GM23338 (cell line): ENCODE results near the gene MICAL3. TPM values are rescaled to one million over a fixed set of nuclear protein-coding genes. Genes with fewer than 3 reads are reported as not detected.

Experiments
- ATAC-seq: fragments of 200-7000 bp; cut with Tn5 transposase; 3 replicates; pipeline ENCODE4 v1.9.1; 2020
- DNase-seq: peaks from one replicate; pipeline ENCODE4 v3.0.0-alpha.2; 2015; ENCODE audit warnings: low spot score
- H2AFZ ChIP-seq: fragments of 200-600 bp; sonication (generic); 2 replicates; pipeline ENCODE4 v1.8.0; 2016; ENCODE audit warnings: antibody characterized with exemption, mild to moderate bottlenecking, moderate library complexity
- H3F3A ChIP-seq: fragments of 200-600 bp; sonication (generic); replicated peaks from 2 replicates; pipeline ENCODE4 v1.8.0; 2017; ENCODE audit warnings: antibody characterized with exemption, mixed run types, low read depth
- H3K27ac ChIP-seq: fragments of 200-600 bp; sonication (generic); 2 replicates; pipeline ENCODE4 v1.6.1; 2016; ENCODE audit warnings: low read depth
- H3K27me3 ChIP-seq: fragments of 200-600 bp; sonication (generic); 2 replicates; pipeline ENCODE4 v1.8.0; 2016; ENCODE audit warnings: mild to moderate bottlenecking, mixed run types, moderate library complexity; ENCODE audit not compliant: insufficient read depth
- H3K36me3 ChIP-seq: fragments of 200-600 bp; sonication (generic); 2 replicates; pipeline ENCODE4 v1.8.0; 2016; ENCODE audit warnings: mild to moderate bottlenecking; ENCODE audit not compliant: insufficient read depth
- H3K4me1 ChIP-seq: fragments of 200-600 bp; sonication (generic); 2 replicates; pipeline ENCODE4 v1.8.0; 2016; ENCODE audit warnings: mild to moderate bottlenecking, moderate library complexity; ENCODE audit not compliant: insufficient read depth
- H3K4me2 ChIP-seq: fragments of 200-600 bp; sonication (generic); 2 replicates; pipeline ENCODE4 v1.7.1; 2017; ENCODE audit warnings: mixed run types
- H3K4me3 ChIP-seq: fragments of 200-600 bp; sonication (generic); 2 replicates; pipeline ENCODE4 v1.6.1; 2016; ENCODE audit warnings: mixed run types
- H3K79me2 ChIP-seq: fragments of 200-600 bp; sonication (generic); replicated peaks from 2 replicates; pipeline ENCODE4 v1.8.0; 2017; ENCODE audit warnings: mild to moderate bottlenecking; ENCODE audit not compliant: insufficient read depth
- H3K9me2 ChIP-seq: fragments of 200-600 bp; sonication (generic); 2 replicates; pipeline ENCODE4 v1.8.0; 2017; ENCODE audit not compliant: insufficient read depth
- H4K20me1 ChIP-seq: fragments of 200-600 bp; sonication (generic); replicated peaks from 2 replicates; pipeline ENCODE4 v1.8.0; 2017; ENCODE audit warnings: mild to moderate bottlenecking; ENCODE audit not compliant: insufficient read depth
- H3K27ac Mint-ChIP-seq: 2 replicates; pipeline ENCODE4 v1.8.0; 2020; ENCODE audit warnings: inconsistent platforms, mild to moderate bottlenecking, moderate library complexity, mixed read lengths
- H3K27me3 Mint-ChIP-seq: 3 replicates; pipeline ENCODE4 v1.8.0; 2022; ENCODE audit warnings: low read depth, mild to moderate bottlenecking, moderate library complexity, mixed read lengths, inconsistent platforms; ENCODE audit not compliant: insufficient read depth, poor library complexity
- H3K36me3 Mint-ChIP-seq: 3 replicates; pipeline ENCODE4 v1.8.0; 2021; ENCODE audit warnings: low read depth, mild to moderate bottlenecking, inconsistent platforms, moderate library complexity, mixed read lengths
- H3K4me1 Mint-ChIP-seq: 3 replicates; pipeline ENCODE4 v1.8.0; 2020; ENCODE audit warnings: mild to moderate bottlenecking, inconsistent platforms, mixed read lengths
- H3K4me3 Mint-ChIP-seq: 3 replicates; pipeline ENCODE4 v1.8.0; 2021; ENCODE audit warnings: moderate library complexity, mild to moderate bottlenecking, inconsistent platforms, mixed read lengths
- H3K9me3 Mint-ChIP-seq: 3 replicates; pipeline ENCODE4 v1.8.0; 2020; ENCODE audit warnings: moderate library complexity, mild to moderate bottlenecking, inconsistent platforms, mixed read lengths
- CTCF ChIP-seq, 2 experiments: fragments of 200-600 bp in 1 of 2; sonication (generic) in 1 of 2; conservative IDR thresholded peaks; 2 replicates each; pipeline versions ENCODE4 v1.5.1 to v1.6.1; 2016 to 2017; ENCODE audit warnings: antibody characterized with exemption in 2 of 2, low read depth in 2 of 2, mild to moderate bottlenecking in 2 of 2, moderate library complexity in 1 of 2
- ETS1 ChIP-seq: IDR thresholded peaks from 2 replicates; pipeline ENCODE4 v1.6.1; 2016; ENCODE audit warnings: antibody characterized with exemption
- EZH2 ChIP-seq: fragments of 200-600 bp; sonication (generic); IDR thresholded peaks from one replicate; pipeline ENCODE4 v1.8.0; 2017; ENCODE audit warnings: antibody characterized with exemption, mild to moderate bottlenecking, low read depth; ENCODE audit not compliant: unreplicated experiment
- EZH2phosphoT487 ChIP-seq: fragments of 200-600 bp; sonication (generic); IDR thresholded peaks from one replicate; pipeline ENCODE4 v1.8.1; 2018; ENCODE audit warnings: antibody characterized with exemption; ENCODE audit not compliant: unreplicated experiment
- JUNB ChIP-seq: IDR thresholded peaks from one replicate; pipeline ENCODE4 v1.6.1; 2016; ENCODE audit warnings: antibody characterized with exemption; ENCODE audit not compliant: unreplicated experiment
- NANOG ChIP-seq: IDR thresholded peaks from 2 replicates; pipeline ENCODE4 v1.6.1; 2016; ENCODE audit warnings: antibody characterized with exemption, borderline replicate concordance
- REST ChIP-seq: IDR thresholded peaks from one replicate; pipeline ENCODE4 v1.6.1; 2018; ENCODE audit warnings: antibody characterized with exemption; ENCODE audit not compliant: unreplicated experiment
- STAT1 ChIP-seq: IDR thresholded peaks from one replicate; pipeline ENCODE4 v1.6.1; 2016; ENCODE audit warnings: antibody characterized with exemption; ENCODE audit not compliant: unreplicated experiment
- ZNF114 ChIP-seq: fragments of 250-450 bp; sonication (Bioruptor Pico); IDR thresholded peaks from 2 replicates; pipeline ENCODE4 v1.5.0; 2020; ENCODE audit warnings: mild to moderate bottlenecking, moderate library complexity
- ZNF331 ChIP-seq: fragments of 250-450 bp; sonication (Bioruptor Pico); IDR thresholded peaks from 2 replicates; pipeline ENCODE4 v1.5.0; 2020; ENCODE audit warnings: low read depth, mild to moderate bottlenecking, moderate library complexity
- polyA plus RNA-seq: library from polyadenylated mRNA; unstranded; fragments of >200 nt; fragmentation: Nextera tagmentation; extraction: Ambion mirVana; gene quantifications from 2 replicates; pipeline ENCODE4 v1.2.1, GENCODE V29; 2016
- total RNA-seq: library from RNA; depleted of rRNA; stranded (reverse); fragments of >200 nt; shearing (Covaris generic); gene quantifications from 2 replicates; pipeline ENCODE4 v1.2.3, GENCODE V29; 2014

Gene MICAL3
- total and polyA plus RNA-seq, 2 experiments from 2014 or later, result 10.1 to 33.9 TPM

- no peaks in the 10 kb centered on the region for H3K9me3 Mint-ChIP-seq
- H3K4me3 Mint-ChIP-seq, result no peak overlapping the region
- TF ChIP-seq NANOG, result no peak
- TF ChIP-seq STAT1, result no peak
- no peak for TF ChIP-seq CTCF (conservative IDR thresholded peaks at IDR 0.05; ENCODE audit: low read depth in 2 of 2)
- no peak for TF ChIP-seq EZH2phosphoT487
- no peak for TF ChIP-seq ZNF114 (CRISPR knock-in tag)
- no peak for TF ChIP-seq JUNB
- TF ChIP-seq ZNF331, result no peak
- H3K4me1 Mint-ChIP-seq, result peaks cover 3% of the 10 kb centered on the region; the same call in 1 of the 3 replicates
- DNase-seq (no peak), ATAC-seq (no peak)
- Histone ChIP-seq H3K79me2 (no peaks in the 10 kb centered on the region), H3K4me1 (no peaks in the 10 kb centered on the region), H2AFZ (no peak overlapping the region), H3K9me2 (no peaks in the 10 kb centered on the region), H4K20me1 (no peaks in the 10 kb centered on the region), H3K27me3 (no peaks in the 10 kb centered on the region), H3K27ac (no peak overlapping the region), H3K4me2 (no peak overlapping the region), H3F3A (no peaks in the 10 kb centered on the region), H3K36me3 (no peaks in the 10 kb centered on the region), H3K4me3 (no peak overlapping the region)
- no peak overlapping the region for H3K27ac Mint-ChIP-seq
- H3K27me3 Mint-ChIP-seq, result peaks cover 11% of the 10 kb centered on the region
- H3K36me3 Mint-ChIP-seq, result no peaks in the 10 kb centered on the region
Measured at GRCh38 chr22:17796695-17797094, 227.7 kb downstream of the MICAL3 start.

- no peak overlapping the region for H2AFZ ChIP-seq
- DNase-seq (no peak), ATAC-seq (no peak)
- no peak overlapping the region for H3K4me3 Mint-ChIP-seq
- no peaks in the 10 kb centered on the region for H3K36me3 Mint-ChIP-seq
- H3K9me2 ChIP-seq, result no peaks in the 10 kb centered on the region
- no peaks in the 10 kb centered on the region for H4K20me1 ChIP-seq
- H3K27me3 ChIP-seq, result no peaks in the 10 kb centered on the region
- no peaks in the 10 kb centered on the region for H3K36me3 ChIP-seq
- H3K79me2 ChIP-seq, result no peaks in the 10 kb centered on the region
- H3K9me3 Mint-ChIP-seq, result no peaks in the 10 kb centered on the region
- peaks cover 3% of the 10 kb centered on the region; the same call in 2 of the 3 replicates for H3K4me1 Mint-ChIP-seq
- peaks cover 14% of the 10 kb centered on the region for H3K27me3 Mint-ChIP-seq
- H3F3A ChIP-seq, result no peaks in the 10 kb centered on the region
- no peak overlapping the region for H3K4me2 ChIP-seq
- no peak overlapping the region for H3K27ac Mint-ChIP-seq
- no peak overlapping the region for H3K27ac ChIP-seq
- H3K4me3 ChIP-seq, result no peak overlapping the region
- H3K4me1 ChIP-seq, result no peaks in the 10 kb centered on the region
- TF ChIP-seq ZNF331, result no peak
- no peak for TF ChIP-seq ETS1
- TF ChIP-seq EZH2, result no peak
- TF ChIP-seq REST, result no peak
- TF ChIP-seq ZNF114 (CRISPR knock-in tag), result no peak
- TF ChIP-seq NANOG, result no peak
- no peak for TF ChIP-seq JUNB
- no peak for TF ChIP-seq EZH2phosphoT487
Measured at GRCh38 chr22:17795661-17796548, 228.5 kb downstream of the MICAL3 start.
